PFSK-1 (cell line): Measurements from ENCODE around the gene ITGA1.

ENCODE experiments used
- FOXP2 ChIP-seq: optimal IDR thresholded peaks from 2 replicates; pipeline ENCODE3; 2011; ENCODE audit warnings: borderline replicate concordance, control low read depth, inconsistent platforms; ENCODE audit not compliant: insufficient read depth; ENCODE audit errors: extremely low read length, extremely low read depth
- POLR2AphosphoS5 ChIP-seq: IDR thresholded peaks from 2 replicates; pipeline ENCODE4 v1.6.1; 2012; ENCODE audit warnings: low read depth, mild to moderate bottlenecking, control low read depth, low read length, moderate library complexity
- SIN3A ChIP-seq: IDR thresholded peaks from 2 replicates; pipeline ENCODE4 v1.6.1; 2012; ENCODE audit warnings: mild to moderate bottlenecking, low read length, moderate library complexity, borderline replicate concordance; ENCODE audit not compliant: insufficient read depth
- TAF1 ChIP-seq: IDR thresholded peaks from 2 replicates; pipeline ENCODE4 v1.6.1; 2012; ENCODE audit warnings: low read length, control low read depth, borderline replicate concordance; ENCODE audit not compliant: insufficient read depth
- TF ChIP-seq, protein P1 (sequence below), 2 experiments: IDR thresholded peaks; 2 replicates each; pipeline versions ENCODE4 v1.6.1 to v1.8.0; 2011 to 2012; ENCODE audit warnings: low read depth in 2 of 2, low read length in 2 of 2, control low read depth in 1 of 2, inconsistent platforms in 1 of 2, mild to moderate bottlenecking in 1 of 2, moderate library complexity in 1 of 2; ENCODE audit not compliant: insufficient read depth in 1 of 2

ITGA1 gene

DNA sequence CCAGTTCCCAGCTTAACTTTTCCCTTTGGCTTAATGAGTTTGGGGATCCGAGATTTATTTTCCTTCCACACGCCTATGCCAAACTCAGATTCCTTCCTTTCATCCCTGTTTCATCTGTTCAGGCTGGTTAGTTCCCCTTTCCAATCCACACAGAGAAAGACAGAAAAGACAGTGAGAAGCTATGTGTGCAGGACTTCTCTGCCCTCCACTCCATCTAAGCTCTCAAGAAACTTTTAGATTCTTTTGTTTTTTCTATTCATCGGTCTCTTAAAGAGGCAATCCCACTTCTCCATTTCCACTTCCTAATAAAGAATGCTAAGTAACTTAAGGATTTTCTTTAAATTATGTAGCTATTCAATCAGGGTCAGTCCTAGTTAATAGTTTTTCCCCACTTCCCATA is 11.2 kb downstream of the ITGA1 start:
- no peak for TF ChIP-seq FOXP2
- TF ChIP-seq POLR2AphosphoS5 = no peak
- TF ChIP-seq, protein P1, sequence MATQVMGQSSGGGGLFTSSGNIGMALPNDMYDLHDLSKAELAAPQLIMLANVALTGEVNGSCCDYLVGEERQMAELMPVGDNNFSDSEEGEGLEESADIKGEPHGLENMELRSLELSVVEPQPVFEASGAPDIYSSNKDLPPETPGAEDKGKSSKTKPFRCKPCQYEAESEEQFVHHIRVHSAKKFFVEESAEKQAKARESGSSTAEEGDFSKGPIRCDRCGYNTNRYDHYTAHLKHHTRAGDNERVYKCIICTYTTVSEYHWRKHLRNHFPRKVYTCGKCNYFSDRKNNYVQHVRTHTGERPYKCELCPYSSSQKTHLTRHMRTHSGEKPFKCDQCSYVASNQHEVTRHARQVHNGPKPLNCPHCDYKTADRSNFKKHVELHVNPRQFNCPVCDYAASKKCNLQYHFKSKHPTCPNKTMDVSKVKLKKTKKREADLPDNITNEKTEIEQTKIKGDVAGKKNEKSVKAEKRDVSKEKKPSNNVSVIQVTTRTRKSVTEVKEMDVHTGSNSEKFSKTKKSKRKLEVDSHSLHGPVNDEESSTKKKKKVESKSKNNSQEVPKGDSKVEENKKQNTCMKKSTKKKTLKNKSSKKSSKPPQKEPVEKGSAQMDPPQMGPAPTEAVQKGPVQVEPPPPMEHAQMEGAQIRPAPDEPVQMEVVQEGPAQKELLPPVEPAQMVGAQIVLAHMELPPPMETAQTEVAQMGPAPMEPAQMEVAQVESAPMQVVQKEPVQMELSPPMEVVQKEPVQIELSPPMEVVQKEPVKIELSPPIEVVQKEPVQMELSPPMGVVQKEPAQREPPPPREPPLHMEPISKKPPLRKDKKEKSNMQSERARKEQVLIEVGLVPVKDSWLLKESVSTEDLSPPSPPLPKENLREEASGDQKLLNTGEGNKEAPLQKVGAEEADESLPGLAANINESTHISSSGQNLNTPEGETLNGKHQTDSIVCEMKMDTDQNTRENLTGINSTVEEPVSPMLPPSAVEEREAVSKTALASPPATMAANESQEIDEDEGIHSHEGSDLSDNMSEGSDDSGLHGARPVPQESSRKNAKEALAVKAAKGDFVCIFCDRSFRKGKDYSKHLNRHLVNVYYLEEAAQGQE (IDR thresholded peaks at IDR 0.05; ENCODE audit: insufficient read depth in 1 of 2, low read depth in 2 of 2, low read length in 2 of 2) = no peak
- no peak for TF ChIP-seq SIN3A
- TF ChIP-seq TAF1 = no peak

DNA sequence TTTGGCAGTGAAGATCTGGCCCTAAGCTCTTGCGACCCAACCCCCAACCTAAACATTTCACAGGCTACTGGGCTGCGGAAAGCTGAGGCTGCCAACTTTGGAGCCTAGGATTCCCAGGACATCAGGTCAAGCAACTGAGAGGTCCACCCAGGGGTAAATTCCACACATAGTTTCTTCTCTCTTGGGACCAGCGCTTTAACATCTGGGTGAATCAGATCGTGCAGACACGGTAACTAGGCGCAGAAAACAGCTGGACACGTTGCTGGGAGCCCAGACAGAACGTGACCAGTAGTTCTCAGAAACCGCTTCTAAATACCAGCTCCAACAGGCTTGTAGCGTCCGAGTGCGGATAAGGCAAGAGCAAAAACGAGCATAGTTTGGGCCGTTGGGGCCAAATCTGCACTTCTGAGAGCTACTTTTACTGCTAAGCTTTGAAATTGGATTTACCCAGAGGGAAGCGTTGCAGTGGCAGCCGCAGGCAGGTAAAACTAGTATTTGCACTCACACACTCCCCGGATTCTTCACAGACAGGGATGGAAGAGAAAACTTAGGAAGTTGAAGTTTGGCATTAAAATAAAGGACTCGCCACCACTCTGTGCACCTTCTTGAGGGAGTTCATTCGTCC is 11.8 kb downstream of the ITGA1 start:
- TF ChIP-seq SIN3A (no peak), TAF1 (no peak), FOXP2 (no peak), POLR2AphosphoS5 (no peak)
- TF ChIP-seq, protein P1 (IDR thresholded peaks at IDR 0.05; ENCODE audit: insufficient read depth in 1 of 2, low read depth in 2 of 2, low read length in 2 of 2) = no peak

DNA sequence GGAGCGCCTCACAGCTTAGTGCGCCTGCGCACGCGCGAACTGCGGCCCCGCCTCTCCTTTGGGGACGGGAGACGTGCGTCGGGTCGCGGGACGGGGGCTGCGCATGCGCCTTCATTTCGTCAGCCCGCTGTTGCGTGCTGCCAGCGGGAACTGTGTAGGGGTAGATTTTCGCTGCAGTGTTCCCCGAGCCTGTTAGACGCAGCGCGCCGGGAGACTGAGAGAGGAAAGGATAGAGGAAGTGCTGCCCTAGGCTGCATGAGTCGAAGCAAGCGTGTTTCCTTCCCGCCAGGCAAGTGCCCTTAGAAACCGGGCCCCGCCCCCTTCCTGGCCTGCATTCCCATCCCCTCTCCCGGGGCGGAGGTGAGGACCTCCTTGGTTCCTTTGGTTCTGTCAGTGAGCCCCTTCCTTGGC is 12.3 kb downstream of the ITGA1 start:
- TF ChIP-seq POLR2AphosphoS5 (no peak; the same call in none of the 2 replicates), SIN3A (peak; percentile 88), FOXP2 (peak; percentile 61), TAF1 (peak; percentile 93)
- TF ChIP-seq, protein P1 (IDR thresholded peaks at IDR 0.05; ENCODE audit: insufficient read depth in 1 of 2, low read depth in 2 of 2, low read length in 2 of 2) = 0 out of 4 replicates have a peak, but pooled peaks of 1 of the 2 experiments have one; percentile 7

DNA sequence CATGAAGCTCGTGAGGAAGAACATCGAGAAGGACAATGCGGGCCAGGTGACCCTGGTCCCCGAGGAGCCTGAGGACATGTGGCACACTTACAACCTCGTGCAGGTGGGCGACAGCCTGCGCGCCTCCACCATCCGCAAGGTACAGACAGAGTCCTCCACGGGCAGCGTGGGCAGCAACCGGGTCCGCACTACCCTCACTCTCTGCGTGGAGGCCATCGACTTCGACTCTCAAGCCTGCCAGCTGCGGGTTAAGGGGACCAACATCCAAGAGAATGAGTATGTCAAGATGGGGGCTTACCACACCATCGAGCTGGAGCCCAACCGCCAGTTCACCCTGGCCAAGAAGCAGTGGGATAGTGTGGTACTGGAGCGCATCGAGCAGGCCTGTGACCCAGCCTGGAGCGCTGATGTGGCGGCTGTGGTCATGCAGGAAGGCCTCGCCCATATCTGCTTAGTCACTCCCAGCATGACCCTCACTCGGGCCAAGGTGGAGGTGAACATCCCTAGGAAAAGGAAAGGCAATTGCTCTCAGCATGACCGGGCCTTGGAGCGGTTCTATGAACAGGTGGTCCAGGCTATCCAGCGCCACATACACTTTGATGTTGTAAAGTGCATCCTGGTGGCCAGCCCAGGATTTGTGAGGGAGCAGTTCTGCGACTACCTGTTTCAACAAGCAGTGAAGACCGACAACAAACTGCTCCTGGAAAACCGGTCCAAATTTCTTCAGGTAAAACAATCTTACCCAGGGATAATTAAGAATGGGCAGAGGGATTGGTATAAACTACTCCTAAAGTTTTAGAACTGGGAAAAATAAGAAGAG is 12.9 kb downstream of the ITGA1 start:
- TF ChIP-seq FOXP2 (no peak), POLR2AphosphoS5 (no peak), TAF1 (no peak), SIN3A (no peak)
- TF ChIP-seq, protein P1 (IDR thresholded peaks at IDR 0.05; ENCODE audit: insufficient read depth in 1 of 2, low read depth in 2 of 2, low read length in 2 of 2) = 0 out of 4 replicates have a peak, but pooled peaks of 1 of the 2 experiments have one; percentile 22
